OCI-LY7 (cell line): ENCODE data around the gene PREP.

ENCODE experiments used
- CTCF ChIP-seq: fragments of 200-600 bp; sonication (generic); conservative IDR thresholded peaks from 2 replicates; pipeline ENCODE4 v1.5.1; 2014; ENCODE audit warnings: mild to moderate bottlenecking, antibody characterized with exemption, low read length, moderate library complexity, mixed read lengths
- EZH2phosphoT487 ChIP-seq: fragments of 200-600 bp; sonication (generic); IDR thresholded peaks from 2 replicates; pipeline ENCODE4 v1.6.1; 2018; ENCODE audit warnings: low read depth, borderline replicate concordance, mild to moderate bottlenecking, mixed run types, antibody characterized with exemption, low read length, moderate library complexity, mixed read lengths

- TF ChIP-seq EZH2phosphoT487 (no peak), CTCF (no peak)
Observed at GRCh38 chr6:105269390-105269789, 133.5 kb downstream of the PREP start.
